Mesothelial cell of epicardium (in vitro differentiated cells): ENCODE results near the gene KRTAP13-1. TPM values are rescaled to one million over a fixed set of nuclear protein-coding genes. Genes with fewer than 3 reads are reported as not detected.
A peak's percentile ranks its signal among the peaks of the same experiment; 100 is the strongest.

Experiments
- DNase-seq, 2 experiments: peaks; one replicate each; pipeline ENCODE4 v3.0.0; 2021; ENCODE audit warnings: low spot score in 2 of 2; ENCODE audit not compliant: unreplicated experiment in 2 of 2
- H3K27ac Mint-ChIP-seq: 2 replicates; pipeline ENCODE4 v1.8.0; 2021; ENCODE audit warnings: mixed read lengths
- H3K27me3 Mint-ChIP-seq: 2 replicates; pipeline ENCODE4 v1.8.0; 2021; ENCODE audit warnings: low read depth, mixed read lengths
- H3K36me3 Mint-ChIP-seq: 2 replicates; pipeline ENCODE4 v1.8.0; 2021; ENCODE audit warnings: mixed read lengths
- H3K4me1 Mint-ChIP-seq: 2 replicates; pipeline ENCODE4 v1.8.0; 2021; ENCODE audit warnings: mixed read lengths
- H3K4me3 Mint-ChIP-seq: 2 replicates; pipeline ENCODE4 v1.8.0; 2021; ENCODE audit warnings: mild to moderate bottlenecking, moderate library complexity, mixed read lengths
- H3K9me3 Mint-ChIP-seq: 2 replicates; pipeline ENCODE4 v1.8.0; 2021; ENCODE audit warnings: mixed read lengths
- CTCF ChIP-seq: fragments of 200-600 bp; sonication (generic); IDR thresholded peaks from one replicate; pipeline ENCODE4 v1.5.0; 2021; ENCODE audit warnings: antibody characterized with exemption; ENCODE audit not compliant: unreplicated experiment
- total RNA-seq: library from RNA; stranded (reverse); gene quantifications from 3 replicates; pipeline ENCODE4 v1.2.1, GENCODE V29; 2021

KRTAP13-1 gene
- total RNA-seq, 1 donor from 2014 or later, result not detected

GRCh38 chr21:30415993-30416392 lies 20.2 kb downstream of the KRTAP13-1 start:
- no peak for DNase-seq
- Mint-ChIP-seq H3K27ac (no peak overlapping the region), H3K27me3 (peaks cover 7% of the 10 kb centered on the region), H3K36me3 (no peaks in the 10 kb centered on the region), H3K4me1 (no peaks in the 10 kb centered on the region), H3K4me3 (no peak overlapping the region), H3K9me3 (peaks cover 32% of the 10 kb centered on the region)
- no peak for TF ChIP-seq CTCF

GRCh38 chr21:30425826-30426225 lies 30.0 kb downstream of the KRTAP13-1 start, which contains the start of gene KRTAP13-3:
TSS of gene KRTAP13-3 (minus strand) at chr21:30425926. CDS start at chr21:30425912, 14 bp downstream.
- Mint-ChIP-seq H3K4me3 (no peak within 1 kb of the TSS), H3K4me1 (peaks cover 4% of the 10 kb centered on the region), H3K27ac (no peak within 1 kb of the TSS), H3K27me3 (peaks cover 2% of the 10 kb centered on the region), H3K9me3 (peaks cover 11% of the 10 kb centered on the region), H3K36me3 (no peaks in the 10 kb centered on the region)
- DNase-seq, result no peak
- no peak for TF ChIP-seq CTCF

- H3K27me3 Mint-ChIP-seq, result peaks cover 7% of the 10 kb centered on the region
Observed at GRCh38 chr21:30426731-30427130, 30.9 kb downstream of the KRTAP13-1 start.

GRCh38 chr21:30430170-30430655 lies 34.4 kb downstream of the KRTAP13-1 start, which contains the start of gene KRTAP13-4:
TSS of gene KRTAP13-4 (plus strand) at chr21:30430220. CDS start at chr21:30430276, 56 bp downstream.
- H3K9me3 Mint-ChIP-seq, result no peaks in the 10 kb centered on the region
- TF ChIP-seq CTCF, result no peak
- H3K27me3 Mint-ChIP-seq, result peaks cover 17% of the 10 kb centered on the region
- DNase-seq, result no peak
- peaks cover 4% of the 10 kb centered on the region for H3K4me1 Mint-ChIP-seq
- no peak within 1 kb of the TSS for H3K27ac Mint-ChIP-seq
- H3K4me3 Mint-ChIP-seq, result no peak within 1 kb of the TSS
- H3K36me3 Mint-ChIP-seq, result no peaks in the 10 kb centered on the region

More at GRCh38 chr21:30426731-30427130, 30.9 kb downstream of the KRTAP13-1 start:
- no peaks in the 10 kb centered on the region for H3K36me3 Mint-ChIP-seq
- TF ChIP-seq CTCF, result no peak
- DNase-seq, result no peak
- H3K9me3 Mint-ChIP-seq, result peaks cover 7% of the 10 kb centered on the region
- no peak overlapping the region for H3K27ac Mint-ChIP-seq
- H3K4me1 Mint-ChIP-seq, result peaks cover 4% of the 10 kb centered on the region
- H3K4me3 Mint-ChIP-seq, result no peak overlapping the region

- no peaks in the 10 kb centered on the region for H3K36me3 Mint-ChIP-seq
- peaks cover 25% of the 10 kb centered on the region for H3K4me1 Mint-ChIP-seq
- peak; percentile 63 for TF ChIP-seq CTCF
- no peak overlapping the region for H3K27ac Mint-ChIP-seq
- peaks cover 22% of the 10 kb centered on the region for H3K27me3 Mint-ChIP-seq
- no peak for DNase-seq
- no peak overlapping the region for H3K4me3 Mint-ChIP-seq
- H3K9me3 Mint-ChIP-seq, result no peaks in the 10 kb centered on the region
Observed at GRCh38 chr21:30434033-30434631, 38.3 kb downstream of the KRTAP13-1 start.
